ENCODE measurements around the gene PRDX1.
"Not testable (repeated sequence)": the region's sequence is repeated elsewhere in the genome, so short reads cannot be mapped to it uniquely, and the experiment has no call there.

PRDX1 gene

GRCh38 chr1:45493116-45493697 lies 28.5 kb downstream of the PRDX1 start:
- peak; percentile 52 for TF ChIP-seq CTCF (IDR thresholded peaks at IDR 0.05; ENCODE audit: extremely low read depth, missing control alignments)
- peak; percentile 74 for DNase-seq (ENCODE audit: low spot score)

DNA sequence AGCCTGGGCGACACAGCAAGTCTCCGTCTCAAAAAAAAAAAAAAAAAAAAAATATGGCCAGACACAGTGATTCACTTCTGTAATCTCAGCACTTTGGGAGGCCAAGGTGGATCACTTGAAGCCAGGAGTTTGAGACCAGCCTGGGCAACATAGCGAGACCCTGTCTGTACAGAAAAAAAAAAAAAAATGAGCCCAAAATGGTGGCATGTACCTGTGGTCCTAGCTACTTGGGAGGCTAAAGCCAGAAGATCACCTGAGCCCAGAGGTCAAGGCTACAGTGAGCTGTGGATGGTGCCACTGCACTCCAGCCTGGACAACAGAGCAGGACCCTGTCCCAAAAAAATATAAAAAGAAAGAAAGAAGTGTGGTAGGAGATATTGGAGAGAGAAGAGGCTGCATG lies 29.0 kb downstream of the PRDX1 start:
- TF ChIP-seq CTCF (IDR thresholded peaks at IDR 0.05; ENCODE audit: extremely low read depth, missing control alignments), result no peak

GRCh38 chr1:45491487-45492260 lies 30.0 kb downstream of the PRDX1 start:
- TF ChIP-seq CTCF (IDR thresholded peaks at IDR 0.05; ENCODE audit: extremely low read depth, missing control alignments), result no peak
- DNase-seq (ENCODE audit: low spot score), result no peak

More for the DNA sequence above, 29.0 kb downstream of the PRDX1 start:
- no peak for DNase-seq (ENCODE audit: low spot score)

GRCh38 chr1:45490626-45491486 lies 30.8 kb downstream of the PRDX1 start, which contains the start of gene TESK2:
TSS of gene TESK2 (minus strand) at chr1:45491163. CDS start at chr1:45457785, 33,378 bp downstream.
- peak; percentile 94 for DNase-seq (ENCODE audit: low spot score)
- no peak for TF ChIP-seq CTCF (IDR thresholded peaks at IDR 0.05; ENCODE audit: extremely low read depth, missing control alignments)

- DNase-seq (ENCODE audit: low spot score), result no peak
- TF ChIP-seq CTCF (IDR thresholded peaks at IDR 0.05; ENCODE audit: extremely low read depth, missing control alignments), result no peak
Measured at GRCh38 chr1:45490121-45490625, 31.5 kb downstream of the PRDX1 start.

- not testable (repeated sequence) for DNase-seq (ENCODE audit: low spot score)
Measured at GRCh38 chr1:45489379-45489778, 32.3 kb downstream of the PRDX1 start.

- DNase-seq (ENCODE audit: low spot score), result no peak
Measured at GRCh38 chr1:45488666-45489377, 32.9 kb downstream of the PRDX1 start.

More at GRCh38 chr1:45488666-45489377, 32.9 kb downstream of the PRDX1 start:
- TF ChIP-seq CTCF (IDR thresholded peaks at IDR 0.05; ENCODE audit: extremely low read depth, missing control alignments), result no peak
